Heart left ventricle (tissue), 16 donors: Measurements from ENCODE around the gene ARHGAP24. TPM values are rescaled to one million over a fixed set of nuclear protein-coding genes. Genes with fewer than 3 reads are reported as not detected.

Experiments
- ATAC-seq, 4 donors: fragments of 200-7000 bp; cut with Tn5 transposase; one replicate each; pipeline ENCODE4 v1.9.1; 2020 to 2022; ENCODE audit warnings: moderate library complexity in 4 of 4, mild to moderate bottlenecking in 3 of 4, moderate number of reproducible peaks in 1 of 4
- DNase-seq, 5 donors: peaks; one replicate each; pipeline ENCODE4 v3.0.0-alpha.2; 2020
- H3K27ac ChIP-seq, 12 donors: fragments of 200-600 bp; sonication (generic) in 4 of 12; one replicate each; pipeline versions ENCODE4 v1.5.0 to v1.8.0; 2016 to 2022; ENCODE audit warnings: mild to moderate bottlenecking in 2 of 12
- H3K27me3 ChIP-seq, 9 donors: fragments of 200-600 bp; sonication (generic) in 2 of 9; one replicate each; pipeline versions ENCODE4 v1.5.1 to v1.8.0; 2016 to 2022; ENCODE audit warnings: mild to moderate bottlenecking in 3 of 9
- H3K36me3 ChIP-seq, 9 donors: fragments of 200-600 bp; sonication (generic) in 2 of 9; one replicate each; pipeline versions ENCODE4 v1.5.0 to v1.8.0; 2018 to 2022; ENCODE audit warnings: mild to moderate bottlenecking in 2 of 9
- H3K4me1 ChIP-seq, 12 donors: fragments of 200-600 bp; sonication (generic) in 4 of 12; one replicate each; pipeline versions ENCODE4 v1.5.0 to v1.8.0; 2016 to 2022; ENCODE audit warnings: mild to moderate bottlenecking in 3 of 12
- H3K4me3 ChIP-seq, 12 donors: fragments of 200-600 bp; sonication (generic) in 4 of 12; one replicate each; pipeline versions ENCODE4 v1.5.0 to v1.8.0; 2017 to 2022; ENCODE audit warnings: mild to moderate bottlenecking in 9 of 12, moderate library complexity in 4 of 12
- H3K9me3 ChIP-seq, 12 donors: fragments of 200-600 bp; sonication (generic) in 4 of 12; one replicate each; pipeline versions ENCODE4 v1.5.0 to v1.8.0; 2016 to 2022; ENCODE audit warnings: mild to moderate bottlenecking in 1 of 12
- CTCF ChIP-seq, 12 donors: fragments of 200-600 bp; sonication (generic) in 4 of 12; IDR thresholded peaks; one replicate each; pipeline versions ENCODE4 v1.5.0 to v1.8.0; 2018 to 2022; ENCODE audit warnings: antibody characterized with exemption in 12 of 12, mild to moderate bottlenecking in 5 of 12
- POLR2A ChIP-seq, 2 donors: fragments of 450-650 bp; IDR thresholded peaks; one replicate each; pipeline ENCODE4 v1.6.1; 2017; ENCODE audit warnings: antibody characterized with exemption in 2 of 2, mild to moderate bottlenecking in 2 of 2, moderate library complexity in 2 of 2
- WGBS, 4 donors: extraction: QIAGEN DNeasy Blood & Tissue Kit in 2 of 4; methylation state at CpG; one replicate each; pipeline versions ENCODE4 v1.1.5 to v1.1.7; 2013 to 2018; 5-methylcytosine and 5-hydroxymethylcytosine counted together
- intact Hi-C, 10 donors: fragments of 100-400 bp; cut with DNase I; formaldehyde crosslinking; loops; one replicate each; pipeline versions ENCODE4 v1.11.1 to v1.14.2; 2022
- polyA plus RNA-seq, 2 donors: library from polyadenylated mRNA; stranded (reverse); fragments of 200-250 nt; gene quantifications; one replicate each; pipeline ENCODE4 v1.2.3, GENCODE V29; 2013
- total RNA-seq, 9 donors: library from RNA; depleted of rRNA in 2 of 9; stranded (reverse); fragments of >200 nt in 2 of 9; fragmentation: NEBNext Ultra II Directional in 3 of 9; extraction: Animal tissue kit (Norgen Biotek cat#: 25700) in 3 of 9; gene quantifications; one replicate each; pipeline versions ENCODE4 v1.1.0 to v1.2.4, GENCODE V29; 2016 to 2023
- donor health status: ischemic (EF 13 %, LVEDD 7.1; RV severe dilation, severe dysfunction).
- donor health status: healthy with polysubstance abuse.
- donor health status: DM: no; HTN: yes; CAD: no.
- donor health status: DM: no; HTN: no; CAD: no.
- donor health status: ischemic (EF 25% LVEDD 6.9; RV normal size, moderate dysfunction).
- donor health status: ischemic (EF 25% LVEDD 5.7; RV mildly dilated, moderate dysfunction).
- donor health status: healthy.
- donor health status: DM: yes; HTN: yes; CAD: no.
- donor health status: ischemic (EF 35%, LVEDD 5.7; RV mildly dilated, moderate dysfunction).
- donor health status: nonischemic (EF 11% LVEDD 7.7; RV severe dilation, severe dysfunction).
- donor health status: DM: yes; HTN: yes; CAD: no.
- donor health status: PGD.
- donor health status: ischemic (EF 29% LVEDD 5.4; RV normal size, mild dysfunction).
- donor health status: nonischemic (EF 23%, LVEDD 6.1; RV moderate dilation, normal function).

The ARHGAP24 gene
- total and polyA plus RNA-seq, 11 donors = 4.5 to 36.9 (median 18.9) TPM

GRCh38 chr4:85496126-85496849, 21.3 kb downstream of the ARHGAP24 start:
- Histone ChIP-seq H3K4me3 (peak overlapping the region in 4 of 12 donors; percentile 8 to 22 (median 12)), H3K9me3 (peaks cover 0 to 7% (median 0%) of the 10 kb centered on the region in 12 donors), H3K4me1 (peaks cover 3 to 57% (median 38%) of the 10 kb centered on the region in 12 donors), H3K27me3 (no peaks in the 10 kb centered on the region), H3K27ac (peak overlapping the region in 8 of 12 donors; percentile 9 to 70 (median 57)), H3K36me3 (no peaks in the 10 kb centered on the region)
- ATAC-seq (no peak), DNase-seq (no peak)
- 54 to 65% (median 59%) methylated on average over 8 of the region's 8 CpGs for WGBS, 4 donors
- TF ChIP-seq POLR2A (IDR thresholded peaks at IDR 0.05) = no peak
- no peak for TF ChIP-seq CTCF (IDR thresholded peaks at IDR 0.05)
- intact Hi-C loops = no loop called here

- TF ChIP-seq POLR2A (IDR thresholded peaks at IDR 0.05) (no peak), CTCF (IDR thresholded peaks at IDR 0.05) (no peak)
- H3K36me3 ChIP-seq = no peaks in the 10 kb centered on the region
- H3K27ac ChIP-seq = peak overlapping the region in 4 of 12 donors; percentile 2 to 70 (median 64)
- intact Hi-C loops = no loop called here
- peaks cover 3 to 50% (median 32%) of the 10 kb centered on the region in 12 donors for H3K4me1 ChIP-seq
- DNase-seq = no peak
- peaks cover 0 to 7% (median 0%) of the 10 kb centered on the region in 12 donors for H3K9me3 ChIP-seq
- no peak overlapping the region for H3K4me3 ChIP-seq
- 36 to 57% (median 47%) methylated on average over 4 of the region's 4 CpGs for WGBS, 4 donors
- ATAC-seq = no peak
- no peaks in the 10 kb centered on the region for H3K27me3 ChIP-seq
Observed at GRCh38 chr4:85496933-85497332, 22.0 kb downstream of the ARHGAP24 start.

- Histone ChIP-seq H3K9me3 (peaks cover 0 to 7% (median 0%) of the 10 kb centered on the region in 12 donors), H3K4me1 (peaks cover 3 to 45% (median 29%) of the 10 kb centered on the region in 12 donors), H3K4me3 (peak overlapping the region in 1 of 12 donors; percentile 9), H3K27me3 (no peaks in the 10 kb centered on the region), H3K36me3 (no peaks in the 10 kb centered on the region), H3K27ac (peak overlapping the region in 9 of 12 donors; percentile 25 to 79 (median 52))
- peak in 4 of 5 donors; percentile 36 to 61 (median 54) for DNase-seq
- intact Hi-C loops = no loop called here
- no peak for TF ChIP-seq POLR2A (IDR thresholded peaks at IDR 0.05)
- no peak for TF ChIP-seq CTCF (IDR thresholded peaks at IDR 0.05)
- 58 to 67% (median 62%) methylated on average over 5 of the region's 5 CpGs for WGBS, 4 donors
- peak; percentile 30 to 89 (median 80) for ATAC-seq
Observed at GRCh38 chr4:85498068-85498733, 23.3 kb downstream of the ARHGAP24 start.

GRCh38 chr4:85499573-85499972, 24.6 kb downstream of the ARHGAP24 start:
- no peak for DNase-seq
- no peaks in the 10 kb centered on the region for H3K27me3 ChIP-seq
- 92 to 96% (median 95%) methylated on average over 3 of the region's 3 CpGs for WGBS, 4 donors
- peaks cover 3 to 45% (median 29%) of the 10 kb centered on the region in 12 donors for H3K4me1 ChIP-seq
- no peak for ATAC-seq
- H3K4me3 ChIP-seq = no peak overlapping the region
- no peak for TF ChIP-seq POLR2A (IDR thresholded peaks at IDR 0.05)
- no peak for TF ChIP-seq CTCF (IDR thresholded peaks at IDR 0.05)
- intact Hi-C loops = no loop called here
- H3K36me3 ChIP-seq = no peaks in the 10 kb centered on the region
- peak overlapping the region in 1 of 12 donors; percentile 30 for H3K27ac ChIP-seq
- H3K9me3 ChIP-seq = peaks cover 0 to 6% (median 0%) of the 10 kb centered on the region in 12 donors
